ENCODE results near the gene NNAT.
A peak's percentile ranks its signal among the peaks of the same experiment; 100 is the strongest.
"Not testable (repeated sequence)": the region's sequence is repeated elsewhere in the genome, so short reads cannot be mapped to it uniquely, and the experiment has no call there.

The NNAT gene

GRCh38 chr20:37521061-37521771, at the start of gene NNAT:
NNAT (plus strand) TSS chr20:37521250; CDS start chr20:37521332, 82 bp downstream.
- H3K4me3 Mint-ChIP-seq: peak within 1 kb of the TSS; percentile 77
- no peak within 1 kb of the TSS for H3K27ac Mint-ChIP-seq
- H3K36me3 Mint-ChIP-seq: peaks cover 45% of the 10 kb centered on the region
- peaks cover 59% of the 10 kb centered on the region for H3K4me1 Mint-ChIP-seq
- no peaks in the 10 kb centered on the region for H3K27me3 Mint-ChIP-seq
- no peaks in the 10 kb centered on the region for H3K9me3 Mint-ChIP-seq
- no peak for ATAC-seq

DNA sequence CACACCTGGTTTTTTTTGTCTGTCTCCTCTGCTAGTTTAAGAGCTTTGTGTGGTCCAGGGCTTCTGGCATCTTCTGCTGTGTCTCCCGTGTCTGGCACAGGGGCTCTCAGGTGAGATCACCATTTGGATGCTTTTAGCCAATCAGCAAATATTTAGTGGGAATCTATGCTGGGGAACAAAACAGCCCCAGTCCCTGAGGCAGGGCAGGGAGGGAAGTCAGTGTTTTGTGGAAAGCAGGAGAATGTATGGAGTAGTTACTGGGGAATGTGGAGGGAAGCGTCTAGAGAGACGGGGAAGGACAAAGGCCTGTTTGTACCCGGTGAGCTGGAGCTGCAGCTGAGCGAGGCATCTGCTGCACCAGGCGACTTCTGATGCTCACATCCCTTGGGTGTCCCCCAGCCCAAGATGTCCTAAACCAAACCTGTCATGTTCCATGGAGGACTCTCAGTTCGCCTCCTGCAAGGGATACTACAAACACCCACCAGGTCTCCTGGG, 49.3 kb upstream of the NNAT start:
- H3K36me3 Mint-ChIP-seq: no peaks in the 10 kb centered on the region
- ATAC-seq: no peak
- H3K4me1 Mint-ChIP-seq: no peaks in the 10 kb centered on the region
- H3K27me3 Mint-ChIP-seq: peaks cover 17% of the 10 kb centered on the region
- H3K27ac Mint-ChIP-seq: no peak overlapping the region
- no peak overlapping the region for H3K4me3 Mint-ChIP-seq
- no peaks in the 10 kb centered on the region for H3K9me3 Mint-ChIP-seq

- not testable (repeated sequence) for H3K4me3 Mint-ChIP-seq, H3K27ac Mint-ChIP-seq, ATAC-seq, H3K9me3 Mint-ChIP-seq, H3K4me1 Mint-ChIP-seq, H3K36me3 Mint-ChIP-seq
- peaks cover 11% of the 10 kb centered on the region for H3K27me3 Mint-ChIP-seq
Observed at GRCh38 chr20:37472435-37472834, 48.6 kb upstream of the NNAT start.

DNA sequence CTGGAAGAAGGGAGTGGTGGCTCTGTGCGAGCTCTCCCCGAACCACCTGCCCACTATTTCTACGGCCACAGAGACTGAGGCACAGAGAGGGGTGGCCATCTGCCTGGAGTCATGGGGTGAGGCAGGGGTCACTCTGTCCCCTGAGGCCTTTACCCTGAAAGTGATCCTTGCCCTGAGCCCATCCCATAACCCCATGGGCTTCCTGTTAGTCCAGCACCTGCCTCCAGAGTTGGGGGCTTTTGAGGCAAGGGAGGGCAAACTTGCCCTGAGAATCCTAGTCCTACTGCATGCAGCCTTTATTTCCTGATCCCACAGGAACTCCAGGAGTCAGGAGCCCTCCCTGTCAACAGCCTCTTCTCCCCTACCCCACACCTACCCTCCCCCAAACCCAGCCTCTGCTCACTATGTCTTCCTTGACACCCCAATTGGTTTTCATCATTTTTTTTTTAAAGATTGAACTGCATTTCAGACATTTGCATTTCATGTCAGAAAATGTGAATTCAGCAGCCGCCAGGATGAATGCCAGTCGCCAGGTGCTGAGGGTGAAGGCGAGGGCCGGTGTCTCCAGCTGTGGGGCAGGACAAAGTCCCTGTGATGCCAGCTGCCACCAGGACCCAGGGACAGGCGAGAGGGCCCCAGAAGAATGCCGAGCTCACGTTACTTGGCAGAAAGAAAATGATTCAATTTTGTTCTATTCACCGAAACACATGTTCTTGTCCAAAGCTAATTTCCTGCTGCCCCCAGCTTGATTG, 47.6 kb upstream of the NNAT start:
- no peak overlapping the region for H3K4me3 Mint-ChIP-seq
- no peaks in the 10 kb centered on the region for H3K4me1 Mint-ChIP-seq
- no peaks in the 10 kb centered on the region for H3K36me3 Mint-ChIP-seq
- H3K27me3 Mint-ChIP-seq: peaks cover 19% of the 10 kb centered on the region
- H3K27ac Mint-ChIP-seq: no peak overlapping the region
- no peak for ATAC-seq
- H3K9me3 Mint-ChIP-seq: no peaks in the 10 kb centered on the region

GRCh38 chr20:37474386-37474785, 46.7 kb upstream of the NNAT start:
- Mint-ChIP-seq H3K27me3 (peaks cover 19% of the 10 kb centered on the region), H3K4me1 (no peaks in the 10 kb centered on the region), H3K36me3 (peaks cover 3% of the 10 kb centered on the region), H3K9me3 (no peaks in the 10 kb centered on the region), H3K4me3 (no peak overlapping the region), H3K27ac (no peak overlapping the region)
- ATAC-seq: peak; percentile 45

GRCh38 chr20:37475252-37475651, 45.8 kb upstream of the NNAT start:
- Mint-ChIP-seq H3K4me3 (no peak overlapping the region), H3K36me3 (peaks cover 11% of the 10 kb centered on the region), H3K27ac (no peak overlapping the region), H3K4me1 (no peaks in the 10 kb centered on the region), H3K27me3 (peaks cover 23% of the 10 kb centered on the region), H3K9me3 (no peaks in the 10 kb centered on the region)
- no peak for ATAC-seq

DNA sequence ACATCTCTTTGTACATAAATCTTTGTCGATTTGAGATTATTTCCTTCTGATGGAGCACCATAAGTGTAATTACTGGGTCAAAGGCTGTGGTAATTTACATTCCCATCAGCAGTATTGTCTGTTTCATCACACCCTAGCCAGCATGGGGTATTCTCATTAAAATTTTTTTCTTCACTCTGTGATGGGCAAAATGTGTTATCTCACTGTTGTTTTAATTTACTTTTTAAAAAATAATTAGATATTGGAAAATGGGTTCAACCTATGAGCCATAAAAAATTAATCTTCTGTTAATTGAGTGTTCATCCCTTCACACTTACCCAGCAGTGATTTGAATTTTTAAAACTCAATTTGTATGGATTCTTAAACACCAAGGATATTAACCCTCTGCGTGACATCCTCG, 44.0 kb upstream of the NNAT start:
- H3K27me3 Mint-ChIP-seq: peaks cover 39% of the 10 kb centered on the region
- H3K9me3 Mint-ChIP-seq: no peaks in the 10 kb centered on the region
- no peak for ATAC-seq
- no peaks in the 10 kb centered on the region for H3K4me1 Mint-ChIP-seq
- peaks cover 15% of the 10 kb centered on the region for H3K36me3 Mint-ChIP-seq
- H3K4me3 Mint-ChIP-seq: no peak overlapping the region
- H3K27ac Mint-ChIP-seq: no peak overlapping the region

DNA sequence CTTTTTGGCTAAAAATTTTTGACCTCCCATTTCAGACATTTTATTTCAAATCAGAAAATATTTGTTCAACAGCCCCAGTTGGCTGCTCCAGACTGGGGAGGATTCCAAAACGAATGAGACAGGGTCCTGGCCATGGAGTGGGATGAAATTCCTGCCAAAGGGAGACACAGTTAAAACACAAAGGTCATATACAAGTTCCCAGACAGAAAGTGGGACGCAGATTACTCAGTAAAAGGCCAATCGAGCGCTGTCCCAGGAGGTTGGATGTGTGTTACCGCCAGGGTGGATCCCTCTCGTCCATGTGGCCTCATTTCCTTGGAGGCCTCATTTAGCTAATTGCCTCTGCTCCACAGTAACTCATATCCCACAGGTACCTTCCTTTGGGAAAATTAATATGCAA, 41.8 kb upstream of the NNAT start:
- no peaks in the 10 kb centered on the region for H3K4me1 Mint-ChIP-seq
- no peak overlapping the region for H3K4me3 Mint-ChIP-seq
- no peak overlapping the region for H3K27ac Mint-ChIP-seq
- H3K36me3 Mint-ChIP-seq: peaks cover 15% of the 10 kb centered on the region
- no peaks in the 10 kb centered on the region for H3K9me3 Mint-ChIP-seq
- no peak for ATAC-seq
- peaks cover 39% of the 10 kb centered on the region for H3K27me3 Mint-ChIP-seq

- no peaks in the 10 kb centered on the region for H3K9me3 Mint-ChIP-seq
- peaks cover 20% of the 10 kb centered on the region for H3K36me3 Mint-ChIP-seq
- peaks cover 39% of the 10 kb centered on the region for H3K27me3 Mint-ChIP-seq
- H3K4me1 Mint-ChIP-seq: no peaks in the 10 kb centered on the region
- no peak overlapping the region for H3K4me3 Mint-ChIP-seq
- ATAC-seq: no peak
- no peak overlapping the region for H3K27ac Mint-ChIP-seq
Observed at GRCh38 chr20:37479925-37480691, 40.9 kb upstream of the NNAT start.

DNA sequence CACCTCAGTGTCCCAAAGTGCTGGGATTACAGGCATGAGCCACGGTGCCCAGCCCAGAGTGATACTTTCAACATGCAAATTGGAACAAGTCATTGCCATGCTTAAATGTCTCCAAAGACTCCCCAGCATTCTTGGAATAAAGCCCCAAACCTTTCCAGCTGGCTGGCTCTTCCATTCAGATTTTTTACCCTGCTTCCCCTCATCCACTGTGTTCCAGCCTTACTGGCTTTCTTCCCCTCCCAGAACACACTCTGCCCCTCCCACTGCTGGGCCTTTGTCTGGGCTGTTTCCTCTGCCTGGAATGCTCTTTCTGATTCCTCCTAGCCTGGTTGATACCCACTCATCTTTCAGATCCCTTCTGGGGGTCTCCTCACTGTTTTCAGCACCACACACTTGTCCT, 40.1 kb upstream of the NNAT start:
- peaks cover 25% of the 10 kb centered on the region for H3K36me3 Mint-ChIP-seq
- no peak for ATAC-seq
- no peaks in the 10 kb centered on the region for H3K9me3 Mint-ChIP-seq
- no peak overlapping the region for H3K4me3 Mint-ChIP-seq
- no peak overlapping the region for H3K27ac Mint-ChIP-seq
- H3K4me1 Mint-ChIP-seq: no peaks in the 10 kb centered on the region
- peaks cover 47% of the 10 kb centered on the region for H3K27me3 Mint-ChIP-seq

DNA sequence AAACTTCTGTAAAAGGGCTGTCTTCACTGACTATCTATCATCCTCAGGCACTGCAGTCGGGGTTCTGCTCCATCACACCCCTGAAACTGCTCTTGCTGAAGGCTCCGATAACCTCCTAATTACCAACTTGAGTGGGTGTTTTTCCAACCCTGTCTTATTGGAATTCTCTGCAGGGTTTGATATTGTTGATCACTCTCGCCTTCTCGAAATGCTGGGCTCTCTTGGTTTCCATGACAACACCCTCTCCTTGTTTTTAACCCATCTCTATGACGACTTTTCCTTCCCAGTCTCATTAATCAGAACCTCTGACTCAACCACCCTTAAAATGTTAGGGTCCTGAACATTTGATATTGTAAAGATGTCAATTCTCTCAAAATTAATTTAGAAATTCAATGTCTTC, 39.4 kb upstream of the NNAT start:
- H3K4me3 Mint-ChIP-seq: no peak overlapping the region
- peaks cover 48% of the 10 kb centered on the region for H3K27me3 Mint-ChIP-seq
- no peaks in the 10 kb centered on the region for H3K4me1 Mint-ChIP-seq
- H3K36me3 Mint-ChIP-seq: peaks cover 25% of the 10 kb centered on the region
- no peak overlapping the region for H3K27ac Mint-ChIP-seq
- ATAC-seq: no peak
- no peaks in the 10 kb centered on the region for H3K9me3 Mint-ChIP-seq

- Mint-ChIP-seq H3K27ac (no peak overlapping the region), H3K27me3 (peaks cover 34% of the 10 kb centered on the region), H3K4me3 (no peak overlapping the region), H3K9me3 (no peaks in the 10 kb centered on the region), H3K36me3 (peaks cover 22% of the 10 kb centered on the region), H3K4me1 (peaks cover 13% of the 10 kb centered on the region)
- ATAC-seq: no peak
Observed at GRCh38 chr20:37484331-37484730, 36.7 kb upstream of the NNAT start.

- H3K4me1 Mint-ChIP-seq: peaks cover 13% of the 10 kb centered on the region
- not testable (repeated sequence) for H3K27ac Mint-ChIP-seq, ATAC-seq, H3K4me3 Mint-ChIP-seq, H3K9me3 Mint-ChIP-seq
- peaks cover 15% of the 10 kb centered on the region for H3K27me3 Mint-ChIP-seq
- H3K36me3 Mint-ChIP-seq: peaks cover 11% of the 10 kb centered on the region
Observed at GRCh38 chr20:37486209-37486608, 34.8 kb upstream of the NNAT start.

- Mint-ChIP-seq H3K4me3 (no peak overlapping the region), H3K27me3 (peaks cover 2% of the 10 kb centered on the region), H3K4me1 (peaks cover 13% of the 10 kb centered on the region), H3K36me3 (peaks cover 16% of the 10 kb centered on the region), H3K27ac (no peak overlapping the region), H3K9me3 (no peaks in the 10 kb centered on the region)
- ATAC-seq: no peak
Observed at GRCh38 chr20:37490663-37491350, 30.2 kb upstream of the NNAT start.

DNA sequence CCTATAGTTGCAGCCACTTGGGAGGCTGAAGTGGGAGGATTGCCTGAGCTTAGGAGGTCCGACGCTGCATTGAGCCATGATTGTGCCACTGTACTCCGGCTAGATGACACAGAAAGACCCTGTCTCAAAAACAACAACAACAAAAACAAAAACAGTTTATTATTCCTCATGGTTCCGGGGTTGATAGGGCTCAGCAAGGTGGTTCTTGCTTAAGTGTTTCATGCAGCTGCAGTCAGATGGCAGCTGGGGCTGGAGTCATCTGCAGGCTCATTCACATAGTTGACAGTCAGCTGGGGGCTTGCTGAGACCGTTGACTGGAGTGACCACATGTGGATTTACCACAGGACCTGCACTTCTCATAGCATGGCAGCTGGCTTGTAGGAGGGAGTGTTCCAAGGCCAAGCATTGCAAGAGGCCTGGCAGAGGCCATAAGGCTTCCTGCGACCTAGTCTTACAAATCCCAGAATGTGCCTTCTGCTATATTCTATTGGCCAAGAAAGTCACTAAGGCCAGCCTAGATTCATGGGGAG, 28.9 kb upstream of the NNAT start:
- Mint-ChIP-seq H3K4me3 (no peak overlapping the region), H3K36me3 (peaks cover 27% of the 10 kb centered on the region), H3K27me3 (no peaks in the 10 kb centered on the region), H3K4me1 (peaks cover 9% of the 10 kb centered on the region), H3K9me3 (no peaks in the 10 kb centered on the region), H3K27ac (no peak overlapping the region)
- ATAC-seq: no peak

Measured in stimulated activated memory B cell treated with anti-CD40 and anti-IgM and Interleukin-4, amounts not matched to agents 10 μg/mL and 1 μg/mL and 100 μg/mL, for 72 hours (primary cell).